Gastroesophageal sphincter (tissue), 4 donors: ENCODE results near the gene DCXR. TPM values are rescaled to one million over a fixed set of nuclear protein-coding genes. Genes with fewer than 3 reads are reported as not detected.

Experiments used
- ATAC-seq: fragments of 150-250 bp; one replicate; pipeline ENCODE4 v1.9.1; 2016; ENCODE audit warnings: mild to moderate bottlenecking, moderate library complexity
- H3K27ac ChIP-seq, 4 donors: fragments of 200-600 bp; sonication (generic) in 3 of 4; 1 replicate in 3 of 4; 2 replicates in 1 of 4; pipeline ENCODE4 v1.5.1; 2016 to 2019
- H3K27me3 ChIP-seq: fragments of 200-600 bp; sonication (generic); one replicate; pipeline ENCODE4 v1.5.1; 2019
- H3K36me3 ChIP-seq, 2 donors: fragments of 200-600 bp; sonication (generic); one replicate each; pipeline ENCODE4 v1.5.1; 2019; ENCODE audit warnings: control low read depth in 1 of 2
- H3K4me1 ChIP-seq, 3 donors: fragments of 200-600 bp; sonication (generic); 1 replicate in 2 of 3; 2 replicates in 1 of 3; pipeline ENCODE4 v1.5.1; 2016 to 2019; ENCODE audit warnings: control low read depth in 2 of 3
- H3K4me3 ChIP-seq, 2 donors: fragments of 200-600 bp; sonication (generic); one replicate each; pipeline ENCODE4 v1.5.1; 2019; ENCODE audit warnings: mild to moderate bottlenecking in 1 of 2, moderate library complexity in 1 of 2
- H3K9me3 ChIP-seq, 3 donors: fragments of 200-600 bp; sonication (generic); one replicate each; pipeline ENCODE4 v1.5.1; 2017 to 2019; ENCODE audit warnings: control low read depth in 2 of 3
- CTCF ChIP-seq, 4 experiments: fragments of 200-600 bp in 2 of 4; fragments of 450-650 bp in 2 of 4; sonication (generic) in 1 of 4; IDR thresholded peaks; one replicate each; pipeline ENCODE4 v1.5.1; 2017 to 2019; ENCODE audit warnings: antibody characterized with exemption in 4 of 4, mild to moderate bottlenecking in 2 of 4, moderate library complexity in 2 of 4
- EP300 ChIP-seq: sonication (generic); formaldehyde crosslinking; IDR thresholded peaks from one replicate; pipeline ENCODE4 v1.6.1; 2017; ENCODE audit warnings: antibody characterized with exemption, mild to moderate bottlenecking
- POLR2A ChIP-seq, 2 donors: fragments of 450-650 bp; IDR thresholded peaks; one replicate each; pipeline ENCODE4 v1.6.1; 2017; ENCODE audit warnings: antibody characterized with exemption in 2 of 2, mild to moderate bottlenecking in 2 of 2, moderate library complexity in 1 of 2
- POLR2AphosphoS5 ChIP-seq: sonication (generic); formaldehyde crosslinking; IDR thresholded peaks from one replicate; pipeline ENCODE4 v1.6.1; 2017; ENCODE audit warnings: antibody characterized with exemption
- WGBS, 2 donors: methylation state at CpG; one replicate each; pipeline ENCODE4 v1.1.5; 2018; ENCODE audit warnings: low coverage in 1 of 2; 5-methylcytosine and 5-hydroxymethylcytosine counted together
- total RNA-seq, 4 donors: library from RNA; depleted of rRNA; stranded (reverse); fragments of >200 nt; gene quantifications; one replicate each; pipeline ENCODE4 v1.1.0, GENCODE V29; 2016

The DCXR gene
- total RNA-seq, 4 donors from 2014 or later = 70.7 to 140 (median 108) TPM

- Histone ChIP-seq H3K4me3 (no peak overlapping the region), H3K36me3 (peaks cover 0 to 100% of the 10 kb centered on the region in 2 donors), H3K27ac (no peak overlapping the region), H3K9me3 (no peaks in the 10 kb centered on the region), H3K4me1 (no peaks in the 10 kb centered on the region), H3K27me3 (no peaks in the 10 kb centered on the region)
- TF ChIP-seq POLR2A (IDR thresholded peaks at IDR 0.05) (no peak), CTCF (IDR thresholded peaks at IDR 0.05) (no peak), EP300 (no peak), POLR2AphosphoS5 (no peak)
- 60 to 80% methylated on average over 1 of the region's 55 CpGs for whole genome bisulfite sequencing, 2 donors
- no peak for ATAC-seq
Observed at GRCh38 chr17:82083533-82084359, 46.2 kb upstream of the DCXR start.

GRCh38 chr17:82083009-82083408 lies 45.5 kb upstream of the DCXR start:
- no peaks in the 10 kb centered on the region for H3K9me3 ChIP-seq
- no peak overlapping the region for H3K4me3 ChIP-seq
- no peak for ATAC-seq
- H3K4me1 ChIP-seq = no peaks in the 10 kb centered on the region
- TF ChIP-seq POLR2A (IDR thresholded peaks at IDR 0.05) = no peak
- H3K27ac ChIP-seq = no peak overlapping the region
- H3K36me3 ChIP-seq = peaks cover 0 to 98% of the 10 kb centered on the region in 2 donors
- WGBS, 2 donors = no CpG with 5 or more reads among the region's 24 CpGs
- H3K27me3 ChIP-seq = no peaks in the 10 kb centered on the region

GRCh38 chr17:82082456-82082855 lies 45.0 kb upstream of the DCXR start:
- Histone ChIP-seq H3K36me3 (peaks cover 0 to 93% of the 10 kb centered on the region in 2 donors), H3K9me3 (no peaks in the 10 kb centered on the region), H3K27ac (no peak overlapping the region), H3K4me3 (no peak overlapping the region), H3K4me1 (no peaks in the 10 kb centered on the region), H3K27me3 (no peaks in the 10 kb centered on the region)
- WGBS, 2 donors = no CpG with 5 or more reads among the region's 19 CpGs
- no peak for ATAC-seq
- TF ChIP-seq CTCF (IDR thresholded peaks at IDR 0.05) (no peak), EP300 (no peak), POLR2A (IDR thresholded peaks at IDR 0.05) (no peak), POLR2AphosphoS5 (no peak)

- no peak for ATAC-seq
- H3K9me3 ChIP-seq = no peaks in the 10 kb centered on the region
- H3K4me1 ChIP-seq = no peaks in the 10 kb centered on the region
- no CpG with 5 or more reads among the region's 22 CpGs for WGBS, 2 donors
- H3K4me3 ChIP-seq = no peak overlapping the region
- no peaks in the 10 kb centered on the region for H3K27me3 ChIP-seq
- H3K27ac ChIP-seq = no peak overlapping the region
- TF ChIP-seq POLR2AphosphoS5 = no peak
- TF ChIP-seq CTCF (IDR thresholded peaks at IDR 0.05) = no peak
- H3K36me3 ChIP-seq = peaks cover 0 to 88% of the 10 kb centered on the region in 2 donors
Observed at GRCh38 chr17:82081966-82082365, 44.5 kb upstream of the DCXR start.

- peaks cover 0 to 83% of the 10 kb centered on the region in 2 donors for H3K36me3 ChIP-seq
- no peaks in the 10 kb centered on the region for H3K4me1 ChIP-seq
- H3K9me3 ChIP-seq = no peaks in the 10 kb centered on the region
- ATAC-seq = no peak
- H3K27me3 ChIP-seq = no peaks in the 10 kb centered on the region
- WGBS, 2 donors = no CpG with 5 or more reads among the region's 20 CpGs
- TF ChIP-seq POLR2AphosphoS5 (no peak), POLR2A (IDR thresholded peaks at IDR 0.05) (no peak), CTCF (IDR thresholded peaks at IDR 0.05) (no peak), EP300 (no peak)
- no peak overlapping the region for H3K27ac ChIP-seq
- H3K4me3 ChIP-seq = no peak overlapping the region
Observed at GRCh38 chr17:82081546-82081945, 44.0 kb upstream of the DCXR start.
